ENCODE results near the gene GARIN5A. TPM values are rescaled to one million over a fixed set of nuclear protein-coding genes. Genes with fewer than 3 reads are reported as not detected.

The GARIN5A gene
- total RNA-seq, 1 donor from 2014 or later = 2.0 TPM

GRCh38 chr19:50433201-50434180 lies 43.2 kb downstream of the GARIN5A start:
- Mint-ChIP-seq H3K4me1 (ENCODE audit: unreplicated experiment) (peaks cover 27% of the 10 kb centered on the region), H3K9me3 (ENCODE audit: unreplicated experiment) (no peaks in the 10 kb centered on the region), H3K27me3 (ENCODE audit: unreplicated experiment) (peaks cover 19% of the 10 kb centered on the region), H3K4me3 (ENCODE audit: unreplicated experiment) (peak overlapping the region; percentile 52), H3K27ac (ENCODE audit: unreplicated experiment) (no peak overlapping the region), H3K36me3 (ENCODE audit: unreplicated experiment) (no peaks in the 10 kb centered on the region)
- no peak for TF ChIP-seq CTCF (IDR thresholded peaks at IDR 0.05)
- no peak for DNase-seq (ENCODE audit: extremely low spot score, unreplicated experiment)

GRCh38 chr19:50432221-50433028 lies 44.2 kb downstream of the GARIN5A start, which contains the start of gene MYBPC2:
MYBPC2 (plus strand) TSS chr19:50432892; CDS start chr19:50432954, 62 bp downstream.
- no peak for DNase-seq (ENCODE audit: extremely low spot score, unreplicated experiment)
- no peak for TF ChIP-seq CTCF (IDR thresholded peaks at IDR 0.05)
- H3K36me3 Mint-ChIP-seq (ENCODE audit: unreplicated experiment) = no peaks in the 10 kb centered on the region
- peaks cover 19% of the 10 kb centered on the region for H3K27me3 Mint-ChIP-seq (ENCODE audit: unreplicated experiment)
- no peaks in the 10 kb centered on the region for H3K9me3 Mint-ChIP-seq (ENCODE audit: unreplicated experiment)
- peak within 1 kb of the TSS; percentile 82 for H3K4me3 Mint-ChIP-seq (ENCODE audit: unreplicated experiment)
- H3K4me1 Mint-ChIP-seq (ENCODE audit: unreplicated experiment) = peaks cover 27% of the 10 kb centered on the region
- peak within 1 kb of the TSS; percentile 63 for H3K27ac Mint-ChIP-seq (ENCODE audit: unreplicated experiment)

- no peak for TF ChIP-seq CTCF (IDR thresholded peaks at IDR 0.05)
- H3K27me3 Mint-ChIP-seq (ENCODE audit: unreplicated experiment) = peaks cover 15% of the 10 kb centered on the region
- no peaks in the 10 kb centered on the region for H3K36me3 Mint-ChIP-seq (ENCODE audit: unreplicated experiment)
- H3K27ac Mint-ChIP-seq (ENCODE audit: unreplicated experiment) = peak overlapping the region; percentile 63
- peaks cover 27% of the 10 kb centered on the region for H3K4me1 Mint-ChIP-seq (ENCODE audit: unreplicated experiment)
- H3K9me3 Mint-ChIP-seq (ENCODE audit: unreplicated experiment) = no peaks in the 10 kb centered on the region
- DNase-seq (ENCODE audit: extremely low spot score, unreplicated experiment) = peak; percentile 96
- peak overlapping the region; percentile 82 for H3K4me3 Mint-ChIP-seq (ENCODE audit: unreplicated experiment)
Observed at GRCh38 chr19:50431343-50432220, 45.1 kb downstream of the GARIN5A start.

- Mint-ChIP-seq H3K27ac (ENCODE audit: unreplicated experiment) (no peak overlapping the region), H3K36me3 (ENCODE audit: unreplicated experiment) (no peaks in the 10 kb centered on the region), H3K27me3 (ENCODE audit: unreplicated experiment) (peaks cover 15% of the 10 kb centered on the region), H3K9me3 (ENCODE audit: unreplicated experiment) (no peaks in the 10 kb centered on the region), H3K4me3 (ENCODE audit: unreplicated experiment) (peak overlapping the region; percentile 82), H3K4me1 (ENCODE audit: unreplicated experiment) (peaks cover 27% of the 10 kb centered on the region)
- no peak for TF ChIP-seq CTCF (IDR thresholded peaks at IDR 0.05)
- DNase-seq (ENCODE audit: extremely low spot score, unreplicated experiment) = no peak
Observed at GRCh38 chr19:50430888-50431342, 45.7 kb downstream of the GARIN5A start.

All from osteocyte (in vitro differentiated cells).